Measurements from ENCODE around the gene VSTM2B.

The VSTM2B gene

GRCh38 chr19:29587518-29587986 lies 61.8 kb downstream of the VSTM2B start:
- Histone ChIP-seq H3K27ac (ENCODE audit: low read depth, low read length, poor library complexity, severe bottlenecking) (no peak overlapping the region), H3K4me1 (ENCODE audit: insufficient read depth, low read length, severe bottlenecking) (no peaks in the 10 kb centered on the region), H3K9ac (ENCODE audit: low read length) (no peak overlapping the region), H3K36me3 (ENCODE audit: insufficient read depth, low read length) (no peaks in the 10 kb centered on the region), H3K9me3 (ENCODE audit: low read length) (no peaks in the 10 kb centered on the region), H2AFZ (ENCODE audit: low read length) (no peak overlapping the region), H4K20me1 (ENCODE audit: insufficient read depth, low read length) (no peaks in the 10 kb centered on the region), H3K4me3 (ENCODE audit: low read depth, low read length, poor library complexity, severe bottlenecking) (no peak overlapping the region), H3K4me2 (ENCODE audit: low read length) (no peak overlapping the region), H3K27me3 (ENCODE audit: insufficient read depth, low read length) (no peaks in the 10 kb centered on the region), H3K79me2 (ENCODE audit: insufficient read depth, low read length) (no peaks in the 10 kb centered on the region), H3F3A (ENCODE audit: insufficient read depth, low read length) (no peaks in the 10 kb centered on the region), H3K9me2 (ENCODE audit: low read depth, low read length) (no peaks in the 10 kb centered on the region)
- no peak for TF ChIP-seq EZH2 (IDR thresholded peaks at IDR 0.05; ENCODE audit: borderline replicate concordance, low read length)

GRCh38 chr19:29588095-29588494 lies 62.3 kb downstream of the VSTM2B start:
- H3K27ac ChIP-seq (ENCODE audit: low read depth, low read length, poor library complexity, severe bottlenecking): no peak overlapping the region
- H3K36me3 ChIP-seq (ENCODE audit: insufficient read depth, low read length): no peaks in the 10 kb centered on the region
- no peak overlapping the region for H2AFZ ChIP-seq (ENCODE audit: low read length)
- no peak for TF ChIP-seq CTCF (IDR thresholded peaks at IDR 0.05; ENCODE audit: low read length)
- no peak for TF ChIP-seq EZH2 (IDR thresholded peaks at IDR 0.05; ENCODE audit: borderline replicate concordance, low read length)
- no peak overlapping the region for H3K4me3 ChIP-seq (ENCODE audit: low read depth, low read length, poor library complexity, severe bottlenecking)
- no peaks in the 10 kb centered on the region for H3K79me2 ChIP-seq (ENCODE audit: insufficient read depth, low read length)
- H3K9ac ChIP-seq (ENCODE audit: low read length): no peak overlapping the region
- no peaks in the 10 kb centered on the region for H3F3A ChIP-seq (ENCODE audit: insufficient read depth, low read length)
- H3K9me3 ChIP-seq (ENCODE audit: low read length): no peaks in the 10 kb centered on the region
- H3K4me1 ChIP-seq (ENCODE audit: insufficient read depth, low read length, severe bottlenecking): no peaks in the 10 kb centered on the region
- no peaks in the 10 kb centered on the region for H3K9me2 ChIP-seq (ENCODE audit: low read depth, low read length)
- no peaks in the 10 kb centered on the region for H4K20me1 ChIP-seq (ENCODE audit: insufficient read depth, low read length)
- H3K4me2 ChIP-seq (ENCODE audit: low read length): no peak overlapping the region
- H3K27me3 ChIP-seq (ENCODE audit: insufficient read depth, low read length): no peaks in the 10 kb centered on the region

GRCh38 chr19:29590278-29590677 lies 64.5 kb downstream of the VSTM2B start:
- no peaks in the 10 kb centered on the region for H3F3A ChIP-seq (ENCODE audit: insufficient read depth, low read length)
- no peaks in the 10 kb centered on the region for H3K27me3 ChIP-seq (ENCODE audit: insufficient read depth, low read length)
- no peak overlapping the region for H3K4me3 ChIP-seq (ENCODE audit: low read depth, low read length, poor library complexity, severe bottlenecking)
- no peaks in the 10 kb centered on the region for H3K9me3 ChIP-seq (ENCODE audit: low read length)
- no peak overlapping the region for H3K27ac ChIP-seq (ENCODE audit: low read depth, low read length, poor library complexity, severe bottlenecking)
- no peaks in the 10 kb centered on the region for H3K79me2 ChIP-seq (ENCODE audit: insufficient read depth, low read length)
- TF ChIP-seq CTCF (IDR thresholded peaks at IDR 0.05; ENCODE audit: low read length) (no peak), EZH2 (IDR thresholded peaks at IDR 0.05; ENCODE audit: borderline replicate concordance, low read length) (no peak)
- H3K36me3 ChIP-seq (ENCODE audit: insufficient read depth, low read length): no peaks in the 10 kb centered on the region
- H4K20me1 ChIP-seq (ENCODE audit: insufficient read depth, low read length): no peaks in the 10 kb centered on the region
- no peaks in the 10 kb centered on the region for H3K9me2 ChIP-seq (ENCODE audit: low read depth, low read length)
- no peaks in the 10 kb centered on the region for H3K4me1 ChIP-seq (ENCODE audit: insufficient read depth, low read length, severe bottlenecking)
- H3K4me2 ChIP-seq (ENCODE audit: low read length): no peak overlapping the region
- no peak overlapping the region for H2AFZ ChIP-seq (ENCODE audit: low read length)
- H3K9ac ChIP-seq (ENCODE audit: low read length): no peak overlapping the region

GRCh38 chr19:29591670-29592069 lies 65.9 kb downstream of the VSTM2B start:
- Histone ChIP-seq H3K9me2 (ENCODE audit: low read depth, low read length) (no peaks in the 10 kb centered on the region), H3K27me3 (ENCODE audit: insufficient read depth, low read length) (no peaks in the 10 kb centered on the region), H3K4me2 (ENCODE audit: low read length) (no peak overlapping the region), H3K4me1 (ENCODE audit: insufficient read depth, low read length, severe bottlenecking) (no peaks in the 10 kb centered on the region), H3K79me2 (ENCODE audit: insufficient read depth, low read length) (no peaks in the 10 kb centered on the region), H3F3A (ENCODE audit: insufficient read depth, low read length) (no peaks in the 10 kb centered on the region), H3K9me3 (ENCODE audit: low read length) (no peaks in the 10 kb centered on the region), H4K20me1 (ENCODE audit: insufficient read depth, low read length) (no peaks in the 10 kb centered on the region), H3K27ac (ENCODE audit: low read depth, low read length, poor library complexity, severe bottlenecking) (no peak overlapping the region), H2AFZ (ENCODE audit: low read length) (no peak overlapping the region), H3K9ac (ENCODE audit: low read length) (no peak overlapping the region), H3K4me3 (ENCODE audit: low read depth, low read length, poor library complexity, severe bottlenecking) (no peak overlapping the region), H3K36me3 (ENCODE audit: insufficient read depth, low read length) (no peaks in the 10 kb centered on the region)
- TF ChIP-seq EZH2 (IDR thresholded peaks at IDR 0.05; ENCODE audit: borderline replicate concordance, low read length) (no peak), CTCF (IDR thresholded peaks at IDR 0.05; ENCODE audit: low read length) (no peak)

Data from OCI-LY1 (cell line).